Heart left ventricle (tissue), 16 donors: ENCODE data around the gene CAPN12. TPM values are rescaled to one million over a fixed set of nuclear protein-coding genes. Genes with fewer than 3 reads are reported as not detected.
A peak's percentile ranks its signal among the peaks of the same experiment; 100 is the strongest.

Experiments
- ATAC-seq, 4 donors: fragments of 200-7000 bp; cut with Tn5 transposase; one replicate each; pipeline ENCODE4 v1.9.1; 2020 to 2022; ENCODE audit warnings: moderate library complexity in 4 of 4, mild to moderate bottlenecking in 3 of 4, moderate number of reproducible peaks in 1 of 4
- DNase-seq, 5 donors: peaks; one replicate each; pipeline ENCODE4 v3.0.0-alpha.2; 2020
- H3K27ac ChIP-seq, 12 donors: fragments of 200-600 bp; sonication (generic) in 4 of 12; one replicate each; pipeline versions ENCODE4 v1.5.0 to v1.8.0; 2016 to 2022; ENCODE audit warnings: mild to moderate bottlenecking in 2 of 12
- H3K27me3 ChIP-seq, 9 donors: fragments of 200-600 bp; sonication (generic) in 2 of 9; one replicate each; pipeline versions ENCODE4 v1.5.1 to v1.8.0; 2016 to 2022; ENCODE audit warnings: mild to moderate bottlenecking in 3 of 9
- H3K36me3 ChIP-seq, 9 donors: fragments of 200-600 bp; sonication (generic) in 2 of 9; one replicate each; pipeline versions ENCODE4 v1.5.0 to v1.8.0; 2018 to 2022; ENCODE audit warnings: mild to moderate bottlenecking in 2 of 9
- H3K4me1 ChIP-seq, 12 donors: fragments of 200-600 bp; sonication (generic) in 4 of 12; one replicate each; pipeline versions ENCODE4 v1.5.0 to v1.8.0; 2016 to 2022; ENCODE audit warnings: mild to moderate bottlenecking in 3 of 12
- H3K4me3 ChIP-seq, 12 donors: fragments of 200-600 bp; sonication (generic) in 4 of 12; one replicate each; pipeline versions ENCODE4 v1.5.0 to v1.8.0; 2017 to 2022; ENCODE audit warnings: mild to moderate bottlenecking in 9 of 12, moderate library complexity in 4 of 12
- H3K9me3 ChIP-seq, 12 donors: fragments of 200-600 bp; sonication (generic) in 4 of 12; one replicate each; pipeline versions ENCODE4 v1.5.0 to v1.8.0; 2016 to 2022; ENCODE audit warnings: mild to moderate bottlenecking in 1 of 12
- CTCF ChIP-seq, 12 donors: fragments of 200-600 bp; sonication (generic) in 4 of 12; IDR thresholded peaks; one replicate each; pipeline versions ENCODE4 v1.5.0 to v1.8.0; 2018 to 2022; ENCODE audit warnings: antibody characterized with exemption in 12 of 12, mild to moderate bottlenecking in 5 of 12
- POLR2A ChIP-seq, 2 donors: fragments of 450-650 bp; IDR thresholded peaks; one replicate each; pipeline ENCODE4 v1.6.1; 2017; ENCODE audit warnings: antibody characterized with exemption in 2 of 2, mild to moderate bottlenecking in 2 of 2, moderate library complexity in 2 of 2
- WGBS, 4 donors: extraction: QIAGEN DNeasy Blood & Tissue Kit in 2 of 4; methylation state at CpG; one replicate each; pipeline versions ENCODE4 v1.1.5 to v1.1.7; 2013 to 2018; 5-methylcytosine and 5-hydroxymethylcytosine counted together
- intact Hi-C, 10 donors: fragments of 100-400 bp; cut with DNase I; formaldehyde crosslinking; loops; one replicate each; pipeline versions ENCODE4 v1.11.1 to v1.14.2; 2022
- polyA plus RNA-seq, 2 donors: library from polyadenylated mRNA; stranded (reverse); fragments of 200-250 nt; gene quantifications; one replicate each; pipeline ENCODE4 v1.2.3, GENCODE V29; 2013
- total RNA-seq, 9 donors: library from RNA; depleted of rRNA in 2 of 9; stranded (reverse); fragments of >200 nt in 2 of 9; fragmentation: NEBNext Ultra II Directional in 3 of 9; extraction: Animal tissue kit (Norgen Biotek cat#: 25700) in 3 of 9; gene quantifications; one replicate each; pipeline versions ENCODE4 v1.1.0 to v1.2.4, GENCODE V29; 2016 to 2023
- donor health status: ischemic (EF 13 %, LVEDD 7.1; RV severe dilation, severe dysfunction).
- donor health status: healthy with polysubstance abuse.
- donor health status: DM: no; HTN: yes; CAD: no.
- donor health status: DM: no; HTN: no; CAD: no.
- donor health status: ischemic (EF 25% LVEDD 6.9; RV normal size, moderate dysfunction).
- donor health status: ischemic (EF 25% LVEDD 5.7; RV mildly dilated, moderate dysfunction).
- donor health status: healthy.
- donor health status: DM: yes; HTN: yes; CAD: no.
- donor health status: ischemic (EF 35%, LVEDD 5.7; RV mildly dilated, moderate dysfunction).
- donor health status: nonischemic (EF 11% LVEDD 7.7; RV severe dilation, severe dysfunction).
- donor health status: DM: yes; HTN: yes; CAD: no.
- donor health status: PGD.
- donor health status: ischemic (EF 29% LVEDD 5.4; RV normal size, mild dysfunction).
- donor health status: nonischemic (EF 23%, LVEDD 6.1; RV moderate dilation, normal function).

The CAPN12 gene
- total and polyA plus RNA-seq, 11 donors, result 0.36 to 1.8 (median 0.88) TPM

GRCh38 chr19:38737281-38737865 lies 6.9 kb downstream of the CAPN12 start:
- peaks cover 0 to 40% (median 13%) of the 10 kb centered on the region in 12 donors for H3K4me1 ChIP-seq

GRCh38 chr19:38736413-38737280 lies 7.6 kb downstream of the CAPN12 start:
- TF ChIP-seq CTCF (IDR thresholded peaks at IDR 0.05) (no peak), POLR2A (IDR thresholded peaks at IDR 0.05) (no peak)
- intact Hi-C loops, result loop anchor here in 2 of 10 donors (10.0 kb wide), 3 partner anchors 68 to 188 kb away; partner anchors contain the start of gene HNRNPL (in 1 of the 2)
- peaks cover 0 to 5% (median 3%) of the 10 kb centered on the region in 9 donors for H3K36me3 ChIP-seq
- H3K4me1 ChIP-seq, result peaks cover 0 to 41% (median 16%) of the 10 kb centered on the region in 12 donors
- H3K27me3 ChIP-seq, result no peaks in the 10 kb centered on the region
- no peaks in the 10 kb centered on the region for H3K9me3 ChIP-seq
- peak overlapping the region in 11 of 12 donors; percentile 21 to 58 (median 46) for H3K4me3 ChIP-seq
- DNase-seq (peak in 2 of 5 donors; percentile 20 to 39), ATAC-seq (peak in 2 of 4 donors; percentile 3 to 11)
- peak overlapping the region in 2 of 12 donors; percentile 30 to 55 for H3K27ac ChIP-seq
- WGBS, 4 donors, result 10 to 13% (median 13%) methylated on average over 29 to 36 of the region's 36 CpGs

More at GRCh38 chr19:38737281-38737865, 6.9 kb downstream of the CAPN12 start:
- no peak overlapping the region for H3K27ac ChIP-seq
- WGBS, 4 donors, result 40 to 64% (median 55%) methylated on average over 7 to 22 of the region's 22 CpGs
- no peaks in the 10 kb centered on the region for H3K27me3 ChIP-seq
- intact Hi-C loops, result loop anchor here in 2 of 10 donors (10.0 kb wide), 3 partner anchors 67 to 187 kb away; partner anchors contain the start of gene HNRNPL (in 1 of the 2)
- H3K4me3 ChIP-seq, result no peak overlapping the region
- no peaks in the 10 kb centered on the region for H3K36me3 ChIP-seq
- no peak for TF ChIP-seq CTCF (IDR thresholded peaks at IDR 0.05)
- no peak for TF ChIP-seq POLR2A (IDR thresholded peaks at IDR 0.05)
- DNase-seq, result peak in 1 of 5 donors; percentile 29
- no peak for ATAC-seq
- no peaks in the 10 kb centered on the region for H3K9me3 ChIP-seq

GRCh38 chr19:38736036-38736412 lies 8.2 kb downstream of the CAPN12 start:
- Histone ChIP-seq H3K4me3 (peak overlapping the region in 11 of 12 donors; percentile 21 to 58 (median 46)), H3K9me3 (no peaks in the 10 kb centered on the region), H3K36me3 (peaks cover 0 to 12% (median 8%) of the 10 kb centered on the region in 9 donors), H3K4me1 (peaks cover 0 to 41% (median 16%) of the 10 kb centered on the region in 12 donors), H3K27me3 (no peaks in the 10 kb centered on the region), H3K27ac (peak overlapping the region in 3 of 12 donors; percentile 30 to 55 (median 39))
- TF ChIP-seq POLR2A (IDR thresholded peaks at IDR 0.05) (no peak), CTCF (IDR thresholded peaks at IDR 0.05) (no peak)
- peak in 2 of 5 donors; percentile 45 to 46 for DNase-seq
- peak in 2 of 4 donors; percentile 11 to 31 for ATAC-seq
- 1 to 2% (median 2%) methylated on average over 21 to 42 of the region's 42 CpGs; no CpG with 5 or more reads in 1 of the 4 donors for WGBS, 4 donors
- intact Hi-C loops, result loop anchor here in 2 of 10 donors (10.0 kb wide), 3 partner anchors 69 to 189 kb away; partner anchors contain the start of gene HNRNPL (in 1 of the 2)
